Measurements from ENCODE around the gene CPSF7.
"Not testable (repeated sequence)": the region's sequence is repeated elsewhere in the genome, so short reads cannot be mapped to it uniquely, and the experiment has no call there.

The CPSF7 gene

GRCh38 chr11:61429691-61430582, at the start of gene CPSF7, which contains the start of gene SDHAF2:
TSS of gene CPSF7 (minus strand) at chr11:61429975. CDS start at chr11:61429235, 740 bp downstream.
TSS of gene SDHAF2 (plus strand) at chr11:61430124. CDS start at chr11:61430147, 23 bp downstream.
- DNase-seq = peak; percentile 98

GRCh38 chr11:61477727-61478148, 48.0 kb upstream of the CPSF7 start:
- peak; percentile 50 for DNase-seq

GRCh38 chr11:61477126-61477525, 47.4 kb upstream of the CPSF7 start:
- DNase-seq = no peak

GRCh38 chr11:61476371-61476770, 46.6 kb upstream of the CPSF7 start:
- peak; percentile 23 for DNase-seq

- no peak for DNase-seq
Observed at GRCh38 chr11:61475433-61475832, 45.7 kb upstream of the CPSF7 start.

GRCh38 chr11:61474013-61474643, 44.4 kb upstream of the CPSF7 start:
- DNase-seq = peak; percentile 17

- DNase-seq = no peak
Observed at GRCh38 chr11:61473370-61474012, 43.7 kb upstream of the CPSF7 start.

- DNase-seq = no peak
Observed at GRCh38 chr11:61472868-61473267, 43.1 kb upstream of the CPSF7 start.

GRCh38 chr11:61472282-61472681, 42.5 kb upstream of the CPSF7 start:
- no peak for DNase-seq

GRCh38 chr11:61468002-61468401, 38.2 kb upstream of the CPSF7 start:
- no peak for DNase-seq

- DNase-seq = not testable (repeated sequence)
Observed at GRCh38 chr11:61467602-61468001, 37.8 kb upstream of the CPSF7 start.

- DNase-seq = no peak
Observed at GRCh38 chr11:61460986-61461385, 31.2 kb upstream of the CPSF7 start.

GRCh38 chr11:61460474-61460881, 30.7 kb upstream of the CPSF7 start:
- DNase-seq = no peak

GRCh38 chr11:61454520-61454919, 24.7 kb upstream of the CPSF7 start:
- DNase-seq = no peak

GRCh38 chr11:61453695-61454094, 23.9 kb upstream of the CPSF7 start:
- DNase-seq = no peak

GRCh38 chr11:61452825-61453224, 23.1 kb upstream of the CPSF7 start:
- no peak for DNase-seq

GRCh38 chr11:61448552-61448927, 18.8 kb upstream of the CPSF7 start:
- DNase-seq = no peak

GRCh38 chr11:61447601-61448551, 18.1 kb upstream of the CPSF7 start:
- no peak for DNase-seq

- DNase-seq = peak; percentile 88
Observed at GRCh38 chr11:61446211-61446651, 16.5 kb upstream of the CPSF7 start.

GRCh38 chr11:61445516-61445915, 15.7 kb upstream of the CPSF7 start:
- DNase-seq = no peak

GRCh38 chr11:61442616-61443015, 12.8 kb upstream of the CPSF7 start:
- DNase-seq = no peak

GRCh38 chr11:61439615-61440014, 9.8 kb upstream of the CPSF7 start:
- no peak for DNase-seq
